H9 (cell line): ENCODE measurements around the gene TM9SF1. TPM values are rescaled to one million over a fixed set of nuclear protein-coding genes. Genes with fewer than 3 reads are reported as not detected.

Experiments used
- DNase-seq: peaks from one replicate; pipeline ENCODE4 v3.0.0-alpha.2; 2017
- H2AFZ ChIP-seq: one replicate; pipeline ENCODE4 v1.6.1; 2013; ENCODE audit warnings: mild to moderate bottlenecking, low read length, control low read depth, moderate library complexity
- H2AK5ac ChIP-seq: 2 replicates; pipeline ENCODE4 v1.6.1; 2013; ENCODE audit warnings: low read length, control low read depth, mixed read lengths; ENCODE audit not compliant: insufficient read length
- H2BK120ac ChIP-seq: one replicate; pipeline ENCODE4 v1.6.1; 2013; ENCODE audit warnings: low read depth, mild to moderate bottlenecking, low read length, control low read depth, inconsistent platforms; ENCODE audit not compliant: poor library complexity, severe bottlenecking
- H2BK12ac ChIP-seq: 2 replicates; pipeline ENCODE4 v1.6.1; 2013; ENCODE audit warnings: low read length, control low read depth, mixed read lengths, low read depth; ENCODE audit not compliant: insufficient read length
- H2BK15ac ChIP-seq: 2 replicates; pipeline ENCODE4 v1.6.1; 2013; ENCODE audit warnings: low read depth, low read length, control low read depth
- H2BK20ac ChIP-seq: one replicate; pipeline ENCODE4 v1.6.1; 2013; ENCODE audit warnings: low read depth, mild to moderate bottlenecking, low read length, control low read depth, inconsistent platforms; ENCODE audit not compliant: poor library complexity, severe bottlenecking
- H2BK5ac ChIP-seq: 2 replicates; pipeline ENCODE4 v1.6.1; 2013; ENCODE audit warnings: low read length, control low read depth, mixed read lengths; ENCODE audit not compliant: insufficient read length
- H3K14ac ChIP-seq: 2 replicates; pipeline ENCODE4 v1.6.1; 2013; ENCODE audit warnings: low read length, control low read depth; ENCODE audit not compliant: insufficient read depth
- H3K18ac ChIP-seq: 2 replicates; pipeline ENCODE4 v1.6.1; 2013; ENCODE audit warnings: low read depth, mild to moderate bottlenecking, mixed read lengths, low read length, control low read depth; ENCODE audit not compliant: insufficient read length
- H3K23ac ChIP-seq: 2 replicates; pipeline ENCODE4 v1.6.1; 2013; ENCODE audit warnings: low read length, control low read depth, mixed read lengths, low read depth; ENCODE audit not compliant: insufficient read length
- H3K23me2 ChIP-seq: 2 replicates; pipeline ENCODE4 v1.6.1; 2013; ENCODE audit warnings: low read depth, mild to moderate bottlenecking, mixed read lengths, low read length, control low read depth; ENCODE audit not compliant: insufficient read length, poor library complexity, severe bottlenecking
- H3K27ac ChIP-seq: 2 replicates; pipeline ENCODE4 v1.5.1; 2013; ENCODE audit warnings: low read length, control low read depth, mixed read lengths, low read depth; ENCODE audit not compliant: insufficient read length
- H3K27me3 ChIP-seq: 2 replicates; pipeline ENCODE4 v1.6.1; 2013; ENCODE audit warnings: low read length, control low read depth, inconsistent platforms; ENCODE audit not compliant: insufficient read depth
- H3K4ac ChIP-seq: 2 replicates; pipeline ENCODE4 v1.6.1; 2013; ENCODE audit warnings: low read depth, mild to moderate bottlenecking, control low read depth, inconsistent platforms, low read length, moderate library complexity
- H3K4me1 ChIP-seq: 2 replicates; pipeline ENCODE4 v1.6.1; 2013; ENCODE audit warnings: low read length, control low read depth, inconsistent platforms; ENCODE audit not compliant: insufficient read depth
- H3K4me2 ChIP-seq: 2 replicates; pipeline ENCODE4 v1.6.1; 2013; ENCODE audit warnings: low read length, control low read depth, mixed read lengths; ENCODE audit not compliant: insufficient read length, insufficient read depth
- H3K56ac ChIP-seq: 2 replicates; pipeline ENCODE4 v1.6.1; 2013; ENCODE audit warnings: low read depth, mild to moderate bottlenecking, mixed read lengths, low read length, control low read depth; ENCODE audit not compliant: insufficient read length
- H3K79me1 ChIP-seq: 2 replicates; pipeline ENCODE4 v1.6.1; 2013; ENCODE audit warnings: low read depth, mild to moderate bottlenecking, moderate library complexity, low read length, control low read depth, inconsistent platforms; ENCODE audit not compliant: insufficient read depth, poor library complexity, severe bottlenecking
- H3K79me2 ChIP-seq: 2 replicates; pipeline ENCODE4 v1.6.1; 2013; ENCODE audit warnings: low read length, control low read depth, inconsistent platforms; ENCODE audit not compliant: insufficient read depth
- H3K9ac ChIP-seq: 2 replicates; pipeline ENCODE4 v1.6.1; 2013; ENCODE audit warnings: low read length, control low read depth, mixed read lengths; ENCODE audit not compliant: insufficient read length; ENCODE audit errors: extremely low read depth
- H3K9me3 ChIP-seq: one replicate; pipeline ENCODE4 v1.6.1; 2013; ENCODE audit warnings: low read depth, low read length, inconsistent platforms; ENCODE audit not compliant: control insufficient read depth
- H3T11ph ChIP-seq: one replicate; pipeline ENCODE4 v1.6.1; 2013; ENCODE audit warnings: mild to moderate bottlenecking, low read length, control low read depth, inconsistent platforms
- H4K20me1 ChIP-seq: one replicate; pipeline ENCODE4 v1.6.1; 2013; ENCODE audit not compliant: control insufficient read depth, insufficient read length, insufficient read depth
- H4K5ac ChIP-seq: 2 replicates; pipeline ENCODE4 v1.6.1; 2013; ENCODE audit warnings: low read depth, mild to moderate bottlenecking, mixed read lengths, low read length, control low read depth; ENCODE audit not compliant: insufficient read length
- H4K8ac ChIP-seq: replicated peaks from 2 replicates; pipeline ENCODE4 v1.6.1; 2013; ENCODE audit warnings: low read length, control low read depth, mixed read lengths, low read depth; ENCODE audit not compliant: insufficient read length
- H4K91ac ChIP-seq: 2 replicates; pipeline ENCODE4 v1.6.1; 2013; ENCODE audit warnings: low read depth, mild to moderate bottlenecking, moderate library complexity, mixed read lengths, low read length, control low read depth; ENCODE audit not compliant: insufficient read length
- H3K27ac Mint-ChIP-seq, 3 experiments: 2 replicates in 2 of 3; 3 replicates in 1 of 3; pipeline ENCODE4 v1.8.0; 2020 to 2021; ENCODE audit warnings: mixed read lengths in 3 of 3, mild to moderate bottlenecking in 1 of 3, moderate library complexity in 1 of 3
- H3K27me3 Mint-ChIP-seq: 2 replicates; pipeline ENCODE4 v1.8.0; 2021; ENCODE audit warnings: low read depth, mild to moderate bottlenecking, moderate library complexity, mixed read lengths
- H3K36me3 Mint-ChIP-seq, 3 experiments: 2 replicates in 2 of 3; 3 replicates in 1 of 3; pipeline ENCODE4 v1.8.0; 2020 to 2021; ENCODE audit warnings: low read depth in 3 of 3, mixed read lengths in 3 of 3; ENCODE audit not compliant: insufficient read depth in 1 of 3
- H3K4me1 Mint-ChIP-seq, 2 experiments: 2 replicates each; pipeline ENCODE4 v1.8.0; 2020; ENCODE audit warnings: mixed read lengths in 2 of 2
- H3K4me3 Mint-ChIP-seq, 2 experiments: 2 replicates in 1 of 2; 3 replicates in 1 of 2; pipeline ENCODE4 v1.8.0; 2020 to 2021; ENCODE audit warnings: mild to moderate bottlenecking in 2 of 2, mixed read lengths in 2 of 2, moderate library complexity in 1 of 2
- H3K9me3 Mint-ChIP-seq, 2 experiments: 2 replicates in 1 of 2; 3 replicates in 1 of 2; pipeline ENCODE4 v1.8.0; 2020; ENCODE audit warnings: mild to moderate bottlenecking in 2 of 2, mixed read lengths in 2 of 2, moderate library complexity in 1 of 2
- CTCF ChIP-seq: fragments of 200-600 bp; sonication (generic); conservative IDR thresholded peaks from 3 replicates; pipeline ENCODE4 v1.8.0; 2021; ENCODE audit warnings: antibody characterized with exemption, mild to moderate bottlenecking
- WGBS: extraction: QIAGEN DNeasy Blood & Tissue Kit; methylation state at CpG from one replicate; pipeline ENCODE4 v1.1.7; 2013; ENCODE audit warnings: missing lambda C conversion rate, low lambda C conversion rate, mixed read lengths; ENCODE audit not compliant: insufficient read length; ENCODE audit errors: extremely low coverage; 5-methylcytosine and 5-hydroxymethylcytosine counted together
- total RNA-seq: library from RNA; stranded (reverse); gene quantifications from 2 replicates; pipeline ENCODE4 v1.2.1, GENCODE V29; 2021

The TM9SF1 gene
- total RNA-seq, 1 experiment from 2014 or later = 31.6 TPM

- Mint-ChIP-seq H3K9me3 (no peaks in the 10 kb centered on the region), H3K27ac (no peak overlapping the region), H3K36me3 (peaks cover 44 to 92% (median 79%) of the 10 kb centered on the region in 3 experiments)
These were observed 13.7 kb downstream of the TM9SF1 start for GRCh38 chr14:24181371-24182077.

More at GRCh38 chr14:24181371-24182077, 13.7 kb downstream of the TM9SF1 start:
- TF ChIP-seq CTCF = no peak
- no peak overlapping the region for H2BK20ac ChIP-seq
- H3K79me2 ChIP-seq = no peaks in the 10 kb centered on the region
- no peak for DNase-seq
- no peak overlapping the region for H3T11ph ChIP-seq
- H2AFZ ChIP-seq = no peak overlapping the region
- WGBS = no CpG with 5 or more reads among the region's 19 CpGs
- Mint-ChIP-seq H3K4me3 (no peak overlapping the region), H3K4me1 (no peaks in the 10 kb centered on the region), H3K27me3 (no peaks in the 10 kb centered on the region; the same call in 1 of the 2 replicates)
- H3K14ac ChIP-seq = no peak overlapping the region
- H4K20me1 ChIP-seq = no peaks in the 10 kb centered on the region
- no peak overlapping the region for H2BK15ac ChIP-seq
- no peak overlapping the region for H3K23ac ChIP-seq
- H4K91ac ChIP-seq = no peak overlapping the region
- H3K9ac ChIP-seq = no peak overlapping the region
- no peaks in the 10 kb centered on the region for H3K27me3 ChIP-seq
- H3K4me1 ChIP-seq = no peaks in the 10 kb centered on the region
- no peak overlapping the region for H3K4me2 ChIP-seq
- H3K9me3 ChIP-seq = no peaks in the 10 kb centered on the region
- H4K8ac ChIP-seq = no peak overlapping the region
- H4K5ac ChIP-seq = no peak overlapping the region
- H2BK12ac ChIP-seq = no peak overlapping the region
- no peak overlapping the region for H2BK120ac ChIP-seq
- no peak overlapping the region for H3K18ac ChIP-seq
- H2BK5ac ChIP-seq = no peak overlapping the region
- H3K79me1 ChIP-seq = no peaks in the 10 kb centered on the region
- H3K23me2 ChIP-seq = no peaks in the 10 kb centered on the region
- no peak overlapping the region for H3K4ac ChIP-seq
- no peak overlapping the region for H3K56ac ChIP-seq
- no peak overlapping the region for H3K27ac ChIP-seq
- H2AK5ac ChIP-seq = no peak overlapping the region
